Naive thymus-derived CD4-positive, alpha-beta T cell (primary cell): Measurements from ENCODE around the gene CLEC10A. TPM values are rescaled to one million over a fixed set of nuclear protein-coding genes. Genes with fewer than 3 reads are reported as not detected.
A peak's percentile ranks its signal among the peaks of the same experiment; 100 is the strongest.

ENCODE experiments used
- ATAC-seq: fragments of 150-1000 bp; cut with Tn5 transposase; 2 replicates; pipeline ENCODE4 v1.10.0; 2021; ENCODE audit warnings: mild to moderate bottlenecking, moderate library complexity
- CTCF ChIA-PET: fragments of 350-600 bp; sonication (Branson Sonifier 250); formaldehyde crosslinking; loops from one replicate; lab custom pipeline; 2021; ENCODE audit warnings: antibody characterized with exemption; lab: Charles Lee
- POLR2A ChIA-PET: fragments of 350-600 bp; sonication (Branson Sonifier 250); formaldehyde crosslinking; loops from one replicate; lab custom pipeline; 2021; ENCODE audit warnings: antibody characterized with exemption, inconsistent platforms; lab: Charles Lee
- DNase-seq, 9 donors: peaks; one replicate each; pipeline versions ENCODE4 v3.0.0 to v3.0.0-alpha.2; 2020 to 2022; ENCODE audit warnings: mixed read lengths in 1 of 9
- H3K27ac ChIP-seq: one replicate; pipeline ENCODE4 v1.7.0; 2013; ENCODE audit warnings: mild to moderate bottlenecking, low read depth, low read length, moderate library complexity
- H3K27me3 ChIP-seq, 2 donors: one replicate each; pipeline ENCODE4 v1.7.0; 2013; ENCODE audit warnings: low read length in 2 of 2, mild to moderate bottlenecking in 2 of 2, moderate library complexity in 2 of 2; ENCODE audit not compliant: control insufficient read depth in 2 of 2, insufficient read depth in 2 of 2
- H3K36me3 ChIP-seq, 3 experiments: 1 replicate in 2 of 3; 2 replicates in 1 of 3; pipeline ENCODE4 v1.7.0; 2013; ENCODE audit warnings: low read length in 3 of 3, mild to moderate bottlenecking in 3 of 3, moderate library complexity in 1 of 3; ENCODE audit not compliant: insufficient read depth in 3 of 3, control insufficient read depth in 2 of 3
- H3K4me1 ChIP-seq, 2 donors: one replicate each; pipeline ENCODE4 v1.7.0; 2013; ENCODE audit warnings: low read length in 2 of 2, mild to moderate bottlenecking in 2 of 2, moderate library complexity in 1 of 2; ENCODE audit not compliant: control insufficient read depth in 2 of 2, insufficient read depth in 2 of 2
- H3K4me3 ChIP-seq: 2 replicates; pipeline ENCODE4 v1.7.0; 2013; ENCODE audit warnings: mild to moderate bottlenecking, low read length
- H3K9me3 ChIP-seq, 3 experiments: 1 replicate in 2 of 3; 2 replicates in 1 of 3; pipeline ENCODE4 v1.7.0; 2013; ENCODE audit warnings: low read length in 3 of 3; ENCODE audit not compliant: control insufficient read depth in 2 of 3
- H3K27ac Mint-ChIP-seq, 9 donors: one replicate each; pipeline ENCODE4 v1.8.0; 2020 to 2022; ENCODE audit warnings: mixed read lengths in 9 of 9, mild to moderate bottlenecking in 8 of 9, moderate library complexity in 5 of 9, inconsistent platforms in 2 of 9
- H3K27me3 Mint-ChIP-seq, 5 donors: one replicate each; pipeline ENCODE4 v1.8.0; 2021 to 2022; ENCODE audit warnings: mixed read lengths in 5 of 5, mild to moderate bottlenecking in 1 of 5
- H3K36me3 Mint-ChIP-seq, 5 donors: one replicate each; pipeline ENCODE4 v1.8.0; 2020 to 2022; ENCODE audit warnings: mixed read lengths in 5 of 5, mild to moderate bottlenecking in 3 of 5, inconsistent platforms in 1 of 5
- H3K4me1 Mint-ChIP-seq, 7 donors: one replicate each; pipeline ENCODE4 v1.8.0; 2020 to 2022; ENCODE audit warnings: mixed read lengths in 7 of 7, mild to moderate bottlenecking in 3 of 7, inconsistent platforms in 1 of 7
- H3K4me3 Mint-ChIP-seq, 10 donors: one replicate each; pipeline ENCODE4 v1.8.0; 2020 to 2022; ENCODE audit warnings: mild to moderate bottlenecking in 10 of 10, mixed read lengths in 10 of 10, moderate library complexity in 6 of 10, inconsistent platforms in 2 of 10
- H3K9me3 Mint-ChIP-seq, 11 donors: one replicate each; pipeline ENCODE4 v1.8.0; 2020 to 2022; ENCODE audit warnings: mixed read lengths in 11 of 11, mild to moderate bottlenecking in 4 of 11, inconsistent platforms in 1 of 11, moderate library complexity in 1 of 11
- intact Hi-C, 2 donors: fragments of 100-400 bp; cut with micrococcal nuclease; formaldehyde crosslinking; loops; one replicate each; pipeline ENCODE4 v1.15.1; 2023
- polyA plus RNA-seq, 2 donors: library from polyadenylated mRNA; unstranded; fragments of 300-500 nt; fragmentation: Illumina TruSeq; gene quantifications; one replicate each; pipeline ENCODE4 v1.2.3, GENCODE V29; 2021
- total RNA-seq, 6 experiments: library from RNA in 5 of 6; stranded (reverse) in 5 of 6; gene quantifications; 1 replicate in 5 of 6; 2 replicates in 1 of 6; pipeline ENCODE4 v1.2.3 and lab custom pipeline; 2021 to 2026

Gene CLEC10A
- total and polyA plus RNA-seq, 7 experiments from 2014 or later, result 1.4 to 10.6 (median 4.9) TPM; not detected in 3

DNA sequence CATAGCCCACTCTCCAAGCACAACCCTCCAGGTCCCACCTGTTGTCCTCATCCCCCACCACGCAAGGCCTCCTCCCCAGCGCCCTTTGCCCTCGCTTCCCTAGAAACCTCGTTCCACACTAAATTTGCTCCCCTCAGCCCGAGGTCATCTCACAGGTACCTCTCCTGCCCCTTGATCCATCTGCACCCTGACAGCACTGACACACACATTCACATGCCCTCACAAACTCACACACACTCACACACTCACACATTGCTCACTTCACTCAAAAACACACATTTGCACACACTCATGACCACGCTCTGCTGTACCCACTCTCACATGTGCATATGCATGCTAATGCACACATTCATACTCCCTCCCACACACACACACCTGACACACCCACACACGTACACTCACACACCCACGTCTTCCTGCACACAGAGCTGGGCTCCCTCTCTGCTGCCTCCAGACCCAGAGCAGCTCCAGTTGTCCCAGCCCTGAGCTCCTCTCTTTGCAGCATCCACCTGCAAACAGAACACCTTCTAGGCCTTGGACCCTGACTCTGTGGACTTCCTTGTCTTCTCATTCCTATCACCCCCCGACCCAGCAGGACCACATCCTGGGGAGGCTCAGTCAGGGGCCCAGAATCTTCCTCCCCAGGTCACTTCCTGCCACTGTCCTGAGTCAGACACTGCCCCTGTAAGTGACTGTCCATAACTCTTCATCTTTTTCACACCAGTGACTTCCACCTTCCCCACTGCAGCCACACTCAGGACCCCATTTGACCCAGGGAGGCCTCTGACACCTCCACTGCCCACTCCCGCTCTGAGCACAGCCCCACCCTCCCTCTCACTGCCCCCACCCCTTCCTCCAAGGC lies 29.6 kb upstream of the CLEC10A start:
- peaks cover 0 to 6% (median 0%) of the 10 kb centered on the region in 5 donors for H3K27me3 Mint-ChIP-seq
- no peak for DNase-seq
- H3K36me3 ChIP-seq, result no peaks in the 10 kb centered on the region
- POLR2A ChIA-PET, result no interaction called here
- no peaks in the 10 kb centered on the region for H3K27me3 ChIP-seq
- H3K4me1 Mint-ChIP-seq, result peaks cover 10 to 17% (median 12%) of the 10 kb centered on the region in 7 donors
- H3K4me3 Mint-ChIP-seq, result peak overlapping the region in 2 of 10 donors; percentile 21 to 56
- intact Hi-C loops, result no loop called here
- no peak for ATAC-seq
- H3K9me3 ChIP-seq, result no peaks in the 10 kb centered on the region
- no peak overlapping the region for H3K27ac ChIP-seq
- H3K9me3 Mint-ChIP-seq, result peaks cover 0 to 5% (median 0%) of the 10 kb centered on the region in 11 donors
- H3K4me3 ChIP-seq, result no peak overlapping the region
- peak overlapping the region in 2 of 9 donors; percentile 1 to 52 for H3K27ac Mint-ChIP-seq
- CTCF ChIA-PET, result interaction anchor here (0.7 kb wide), 1 partner anchor 23 kb away, joined by 3 read pairs; no protein-coding TSS in a partner anchor
- H3K4me1 ChIP-seq, result peaks cover 0 to 7% of the 10 kb centered on the region in 2 donors
- no peaks in the 10 kb centered on the region for H3K36me3 Mint-ChIP-seq

DNA sequence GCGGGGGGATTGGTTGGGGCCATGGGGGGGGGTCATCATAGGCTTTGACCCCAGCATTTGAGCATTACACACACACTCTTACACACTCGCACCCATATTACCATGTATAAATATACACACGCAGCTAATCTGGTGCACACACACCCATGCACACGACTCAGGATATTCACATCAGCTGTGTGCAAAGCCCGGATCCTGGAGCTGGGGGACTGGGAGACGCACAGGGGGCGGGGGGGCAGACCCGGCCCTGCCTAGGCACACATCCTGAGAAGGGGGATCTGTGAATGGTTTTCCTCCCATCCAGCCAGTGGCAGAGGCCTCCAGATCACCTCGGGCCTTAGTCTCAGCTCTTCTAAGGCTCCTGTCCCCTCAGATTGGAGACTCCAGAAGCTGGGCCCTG lies 28.9 kb upstream of the CLEC10A start:
- Histone ChIP-seq H3K4me1 (peaks cover 0 to 7% of the 10 kb centered on the region in 2 donors), H3K27me3 (no peaks in the 10 kb centered on the region), H3K36me3 (no peaks in the 10 kb centered on the region), H3K27ac (no peak overlapping the region), H3K9me3 (no peaks in the 10 kb centered on the region), H3K4me3 (no peak overlapping the region)
- peaks cover 10 to 17% (median 12%) of the 10 kb centered on the region in 7 donors for H3K4me1 Mint-ChIP-seq
- H3K36me3 Mint-ChIP-seq, result no peaks in the 10 kb centered on the region
- intact Hi-C loops, result no loop called here
- peaks cover 0 to 5% (median 0%) of the 10 kb centered on the region in 11 donors for H3K9me3 Mint-ChIP-seq
- DNase-seq, result no peak
- CTCF ChIA-PET, result no interaction called here
- peaks cover 0 to 6% (median 0%) of the 10 kb centered on the region in 5 donors for H3K27me3 Mint-ChIP-seq
- H3K4me3 Mint-ChIP-seq, result no peak overlapping the region
- ATAC-seq, result no peak
- H3K27ac Mint-ChIP-seq, result peak overlapping the region in 1 of 9 donors; percentile 1
- POLR2A ChIA-PET, result no interaction called here

DNA sequence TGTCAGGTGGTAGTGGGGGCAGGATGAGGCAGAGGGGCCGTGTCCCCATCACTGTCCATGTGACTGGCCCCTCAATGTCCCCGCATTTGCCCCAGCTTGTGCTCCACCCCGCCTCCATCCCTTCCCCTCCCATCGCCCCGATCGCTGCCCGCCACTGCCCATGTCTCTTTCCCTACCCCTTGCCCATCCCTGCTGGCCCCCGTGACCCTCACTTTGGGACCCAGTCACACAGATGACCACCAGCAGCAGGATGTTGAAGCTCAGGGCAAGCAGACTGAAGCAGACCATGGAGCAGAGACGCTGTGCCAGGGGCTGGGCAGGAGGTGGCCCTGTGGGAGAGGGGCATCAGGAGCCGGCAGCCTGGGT lies 28.5 kb upstream of the CLEC10A start:
- POLR2A ChIA-PET, result no interaction called here
- H3K9me3 ChIP-seq, result no peaks in the 10 kb centered on the region
- H3K27ac ChIP-seq, result no peak overlapping the region
- CTCF ChIA-PET, result no interaction called here
- H3K27ac Mint-ChIP-seq, result no peak overlapping the region
- DNase-seq (no peak), ATAC-seq (no peak)
- H3K36me3 ChIP-seq, result no peaks in the 10 kb centered on the region
- no peak overlapping the region for H3K4me3 ChIP-seq
- no peaks in the 10 kb centered on the region for H3K27me3 ChIP-seq
- intact Hi-C loops, result no loop called here
- peaks cover 0 to 7% of the 10 kb centered on the region in 2 donors for H3K4me1 ChIP-seq
- H3K36me3 Mint-ChIP-seq, result no peaks in the 10 kb centered on the region
- H3K9me3 Mint-ChIP-seq, result peaks cover 0 to 5% (median 0%) of the 10 kb centered on the region in 11 donors
- H3K4me3 Mint-ChIP-seq, result no peak overlapping the region
- peaks cover 0 to 6% (median 0%) of the 10 kb centered on the region in 5 donors for H3K27me3 Mint-ChIP-seq
- H3K4me1 Mint-ChIP-seq, result peaks cover 10 to 17% (median 12%) of the 10 kb centered on the region in 7 donors

DNA sequence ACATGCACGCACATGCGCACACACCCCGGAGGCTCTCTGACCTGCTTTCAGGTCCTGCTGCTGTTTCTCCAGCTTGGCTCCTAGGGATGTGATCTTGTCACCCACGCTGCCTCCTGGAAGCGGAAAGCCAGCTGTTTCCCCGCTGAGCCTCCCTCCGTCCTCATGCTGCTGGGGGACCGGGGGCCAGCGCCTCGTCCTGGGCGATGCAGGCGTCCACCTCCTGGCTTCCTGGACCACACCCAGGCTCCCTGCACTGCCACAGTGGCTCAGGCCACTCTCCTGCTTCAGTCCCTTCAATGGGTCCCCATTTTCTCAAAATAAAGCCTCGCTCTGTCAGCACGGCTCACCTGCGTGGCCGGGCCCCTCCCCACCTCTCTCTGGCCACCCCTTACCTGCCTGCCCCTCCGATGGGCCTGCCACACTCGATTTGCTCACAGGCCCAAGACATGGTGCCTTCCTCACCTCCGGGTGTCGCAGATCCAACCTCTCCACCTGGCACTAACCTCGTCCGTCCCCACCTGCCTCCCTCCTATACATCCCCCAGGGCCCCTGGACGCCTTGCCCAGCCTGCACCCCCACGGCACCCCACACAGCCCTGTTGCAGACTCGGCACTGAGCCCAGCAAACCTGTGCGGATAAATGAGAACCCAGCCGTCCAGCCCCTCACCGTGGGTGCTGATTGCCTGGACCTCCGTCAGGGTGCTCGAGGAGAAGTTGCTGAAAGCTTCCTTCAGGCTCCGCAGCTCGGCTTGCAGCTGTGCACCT lies 27.9 kb upstream of the CLEC10A start:
- Mint-ChIP-seq H3K27me3 (peaks cover 0 to 6% (median 0%) of the 10 kb centered on the region in 5 donors), H3K4me1 (peaks cover 10 to 17% (median 12%) of the 10 kb centered on the region in 7 donors), H3K36me3 (no peaks in the 10 kb centered on the region), H3K27ac (no peak overlapping the region), H3K9me3 (peaks cover 0 to 5% (median 0%) of the 10 kb centered on the region in 11 donors), H3K4me3 (no peak overlapping the region)
- ChIA-PET POLR2A (no interaction called here), CTCF (no interaction called here)
- intact Hi-C loops, result no loop called here
- DNase-seq (no peak), ATAC-seq (no peak)
- Histone ChIP-seq H3K4me3 (no peak overlapping the region), H3K9me3 (no peaks in the 10 kb centered on the region), H3K27me3 (no peaks in the 10 kb centered on the region), H3K4me1 (peaks cover 0 to 7% of the 10 kb centered on the region in 2 donors), H3K36me3 (no peaks in the 10 kb centered on the region), H3K27ac (no peak overlapping the region)

DNA sequence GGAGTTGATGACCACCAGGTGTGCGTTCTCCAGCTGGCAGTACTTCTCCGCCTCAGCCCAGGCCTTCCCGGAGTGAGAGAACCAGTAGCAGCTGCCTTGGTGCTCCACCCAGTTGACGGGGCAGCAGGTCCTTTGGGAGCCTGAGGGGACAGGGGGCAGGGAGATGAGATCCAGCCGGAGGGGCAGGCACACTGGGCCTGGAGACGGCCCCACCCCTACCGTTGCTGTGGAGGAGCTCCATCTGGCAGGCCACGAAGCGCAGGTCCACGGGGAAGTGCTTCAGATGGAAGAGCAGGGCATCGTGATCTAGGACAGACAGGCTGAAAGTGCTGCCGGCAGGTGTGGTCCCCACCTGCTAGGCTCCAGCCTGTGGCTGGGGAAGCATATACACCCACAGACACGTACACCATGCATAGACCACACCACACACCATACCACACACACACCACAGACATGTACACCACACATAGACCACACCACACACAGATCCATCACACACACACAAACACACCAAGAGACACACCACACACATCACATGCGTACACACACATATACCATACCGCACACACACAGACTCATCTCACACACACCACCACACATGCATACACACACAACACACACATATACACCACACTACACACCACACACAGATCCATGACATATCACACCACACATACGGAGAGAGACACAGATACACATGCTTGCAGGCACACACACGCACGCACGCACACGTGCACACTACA lies 27.1 kb upstream of the CLEC10A start:
- POLR2A ChIA-PET, result no interaction called here
- no peak for ATAC-seq
- CTCF ChIA-PET, result no interaction called here

DNA sequence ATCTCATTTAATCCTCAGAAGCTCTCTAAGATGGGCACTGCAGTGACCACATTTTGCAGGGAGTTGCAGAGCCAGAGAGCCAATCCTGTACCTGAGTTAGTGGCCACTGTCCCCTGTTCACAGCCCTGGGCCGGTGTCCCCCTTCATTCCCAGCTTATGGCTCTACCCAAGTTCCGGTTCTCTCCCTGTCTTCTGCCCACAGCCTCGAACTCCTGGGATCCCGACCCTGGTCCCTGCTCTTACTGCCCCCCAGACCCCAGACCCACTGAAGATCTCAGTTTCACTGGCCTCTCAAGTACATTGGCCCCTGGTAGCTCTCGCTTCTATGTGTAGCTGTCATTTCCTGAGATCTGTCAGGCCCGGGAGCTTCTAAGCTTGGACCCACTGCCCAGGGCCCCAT lies 22.4 kb upstream of the CLEC10A start:
- Histone ChIP-seq H3K27me3 (no peaks in the 10 kb centered on the region), H3K4me3 (no peak overlapping the region), H3K4me1 (no peaks in the 10 kb centered on the region), H3K9me3 (no peaks in the 10 kb centered on the region), H3K36me3 (no peaks in the 10 kb centered on the region), H3K27ac (no peak overlapping the region)
- Mint-ChIP-seq H3K36me3 (no peaks in the 10 kb centered on the region), H3K4me3 (no peak overlapping the region), H3K27me3 (peaks cover 0 to 10% (median 0%) of the 10 kb centered on the region in 5 donors), H3K27ac (no peak overlapping the region), H3K4me1 (peaks cover 0 to 4% (median 0%) of the 10 kb centered on the region in 7 donors), H3K9me3 (no peaks in the 10 kb centered on the region)
- intact Hi-C loops, result no loop called here
- no peak for ATAC-seq
- POLR2A ChIA-PET, result no interaction called here
- no peak for DNase-seq
- CTCF ChIA-PET, result no interaction called here

More for the DNA sequence above, 27.1 kb upstream of the CLEC10A start:
- no peaks in the 10 kb centered on the region for H3K36me3 ChIP-seq
- DNase-seq, result no peak
- H3K27me3 Mint-ChIP-seq, result peaks cover 0 to 6% (median 0%) of the 10 kb centered on the region in 5 donors
- intact Hi-C loops, result no loop called here
- peaks cover 0 to 5% (median 0%) of the 10 kb centered on the region in 11 donors for H3K9me3 Mint-ChIP-seq
- H3K27ac ChIP-seq, result no peak overlapping the region
- H3K4me3 Mint-ChIP-seq, result no peak overlapping the region
- peaks cover 0 to 7% of the 10 kb centered on the region in 2 donors for H3K4me1 ChIP-seq
- H3K27ac Mint-ChIP-seq, result no peak overlapping the region
- H3K9me3 ChIP-seq, result no peaks in the 10 kb centered on the region
- H3K36me3 Mint-ChIP-seq, result no peaks in the 10 kb centered on the region
- peaks cover 10 to 17% (median 12%) of the 10 kb centered on the region in 7 donors for H3K4me1 Mint-ChIP-seq
- H3K27me3 ChIP-seq, result no peaks in the 10 kb centered on the region
- no peak overlapping the region for H3K4me3 ChIP-seq
